Activated CD8-positive, alpha-beta memory T cell treated with anti-CD3 and anti-CD28 coated beads, Interleukin-2, amount 50 U/mL, for 1 hour (primary cell): ENCODE data around the gene GNL2.
A peak's percentile ranks its signal among the peaks of the same experiment; 100 is the strongest.
"Not testable (repeated sequence)": the region's sequence is repeated elsewhere in the genome, so short reads cannot be mapped to it uniquely, and the experiment has no call there.

Experiments
- DNase-seq: peaks from one replicate; pipeline ENCODE4 v3.0.0-alpha.2; 2020; ENCODE audit errors: extremely low read depth

GNL2 gene

DNA sequence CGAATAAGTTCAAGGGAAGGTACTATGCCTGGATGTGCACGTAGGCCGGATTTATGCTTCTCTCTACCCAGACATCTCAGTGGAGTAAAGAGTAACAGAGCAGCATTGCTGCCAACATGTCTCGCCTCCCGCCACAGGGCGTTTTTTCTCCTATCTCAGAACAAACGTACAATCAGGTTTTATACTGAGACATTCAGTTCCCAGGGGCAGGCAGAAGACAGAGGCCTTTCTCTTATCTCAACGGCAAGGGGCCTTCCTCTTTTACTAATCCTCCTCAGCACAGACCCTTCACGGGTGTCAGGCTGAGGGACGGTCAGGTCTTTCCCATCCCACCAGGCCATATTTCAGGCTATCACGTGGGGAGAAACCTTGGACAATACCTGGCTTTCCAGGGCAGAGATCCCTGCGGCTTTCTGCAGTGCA is 35.8 kb downstream of the GNL2 start:
- not testable (repeated sequence) for DNase-seq

DNA sequence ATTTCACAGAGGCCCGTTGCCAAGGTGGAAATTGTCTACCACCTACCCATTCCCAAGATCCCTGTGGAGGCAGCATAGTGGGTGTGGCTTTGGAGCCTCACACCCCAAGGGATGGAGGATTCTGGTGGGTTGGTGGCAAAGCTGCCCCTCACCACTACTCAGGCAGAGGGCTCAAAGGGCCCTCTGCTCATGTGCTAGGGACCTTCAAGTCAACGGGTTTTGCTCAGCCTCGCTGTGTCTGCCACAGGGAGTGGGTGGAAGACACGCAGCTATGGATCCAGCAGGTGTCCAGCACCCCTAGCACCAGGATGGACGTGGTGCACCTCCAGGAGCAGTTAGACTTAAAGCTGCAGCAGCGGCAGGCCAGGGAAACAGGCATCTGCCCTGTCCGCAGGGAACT is 36.7 kb downstream of the GNL2 start:
- DNase-seq = no peak

DNA sequence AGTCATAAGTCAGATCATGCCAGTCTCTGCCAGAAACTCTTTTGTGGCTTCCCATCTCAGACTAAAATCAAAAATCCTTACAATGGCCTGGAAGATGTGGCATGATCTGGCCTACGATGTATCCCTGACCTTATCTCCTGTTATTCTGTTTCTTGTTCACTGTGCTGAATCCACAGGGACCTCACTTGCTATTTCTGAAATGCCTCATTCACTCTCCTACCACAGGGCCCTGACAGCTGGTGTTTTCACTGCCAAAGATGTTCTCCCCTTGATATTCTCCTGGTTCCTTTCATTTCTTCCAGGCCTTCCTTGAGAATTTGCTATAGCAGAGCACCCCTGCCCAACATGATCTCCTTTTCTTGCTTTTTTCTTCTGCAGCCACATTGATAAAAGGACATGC is 37.3 kb downstream of the GNL2 start:
- DNase-seq = no peak

DNA sequence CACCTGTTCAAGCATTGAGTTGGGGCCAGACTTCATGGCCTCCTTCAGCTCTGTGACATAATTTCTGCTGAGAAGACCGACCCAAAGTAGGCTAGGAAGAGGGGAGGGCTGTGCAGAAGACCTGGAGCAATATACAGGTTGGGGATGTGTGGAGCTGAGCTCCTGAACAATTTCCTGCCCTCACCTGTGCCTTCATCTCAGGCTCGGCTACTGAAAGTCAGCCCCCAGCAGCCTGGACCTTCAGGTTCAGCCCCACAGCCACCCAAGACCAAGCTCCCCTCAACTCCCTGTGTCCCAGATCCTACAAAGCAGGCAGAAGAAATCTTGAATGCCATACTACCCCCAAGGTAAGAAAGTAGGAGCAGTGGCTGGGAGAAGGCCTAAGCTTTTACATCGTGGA is 38.3 kb downstream of the GNL2 start:
- no peak for DNase-seq

DNA sequence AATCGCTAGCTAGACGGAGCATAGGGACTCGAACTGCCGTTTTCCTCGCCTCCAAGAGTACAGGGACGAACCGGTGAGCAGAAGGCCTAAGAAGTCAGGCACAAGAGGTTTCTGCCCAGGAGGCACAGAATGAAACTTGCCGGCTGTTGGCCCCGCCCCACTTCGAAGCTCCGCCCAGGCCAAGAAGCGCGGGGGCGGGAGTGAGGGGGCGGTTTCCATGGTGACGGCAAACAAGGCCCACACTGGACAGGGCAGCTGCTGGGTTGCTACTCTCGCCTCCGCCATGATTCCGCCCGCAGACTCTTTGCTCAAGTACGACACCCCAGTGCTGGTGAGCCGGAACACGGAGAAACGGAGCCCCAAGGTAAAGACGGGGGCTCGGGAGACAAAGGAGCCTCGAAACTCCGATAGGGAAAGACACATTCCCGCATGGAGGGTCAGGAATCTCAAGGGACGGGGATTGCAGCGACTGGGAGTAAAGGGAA is 39.0 kb downstream of the GNL2 start, which contains the start of gene DNALI1:
Gene DNALI1, plus strand, starts transcription at position 229 of the 485 bp plus-strand sequence. Its CDS starts 55 bp downstream, at position 284.
- no peak for DNase-seq

DNA sequence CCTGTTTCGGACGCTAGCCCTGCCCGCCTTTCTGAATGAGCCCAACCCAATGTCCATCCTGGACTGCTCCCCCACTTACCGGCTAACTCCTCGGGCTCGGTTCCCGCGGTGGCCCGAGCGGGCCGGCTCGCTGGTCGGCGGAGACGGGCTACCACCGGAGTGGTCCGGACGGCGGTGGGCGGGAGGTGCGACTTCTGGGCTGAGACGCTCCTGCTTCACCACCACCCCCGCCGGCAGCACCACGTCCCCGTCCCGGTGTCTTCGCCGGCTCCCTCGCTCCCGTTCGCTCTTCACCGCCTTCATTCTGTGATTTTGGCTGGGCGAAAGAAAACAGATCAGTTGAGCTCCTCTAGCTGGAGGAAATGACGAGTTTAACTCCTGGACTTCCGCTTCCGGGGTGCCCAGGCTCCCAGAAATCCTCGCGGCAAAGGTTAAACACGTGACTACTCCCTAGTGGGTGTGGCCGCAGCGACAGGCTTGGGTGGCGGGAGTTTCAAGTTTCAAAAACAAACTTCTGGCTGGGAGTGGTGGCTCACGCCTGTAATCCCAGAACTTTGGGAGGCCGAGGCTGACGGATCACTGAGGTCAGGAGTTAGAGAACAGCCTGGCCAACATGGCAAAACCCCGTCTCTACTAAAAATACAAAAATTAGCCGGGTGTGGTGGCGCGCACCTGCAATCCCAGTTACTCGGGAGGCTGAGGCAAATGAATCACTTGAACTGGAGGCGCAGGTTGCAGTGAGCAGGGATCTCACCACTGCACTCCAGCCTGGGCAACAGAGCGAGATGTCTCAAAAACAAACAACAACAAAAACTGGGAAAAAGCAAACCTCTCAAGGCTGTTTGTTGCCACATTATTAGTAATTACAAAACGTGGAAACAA is 41.6 kb downstream of the GNL2 start, which contains the start of gene SNIP1:
Gene SNIP1, minus strand, starts transcription at position 367 of the 882 bp plus-strand sequence. Its CDS starts 64 bp downstream, at position 303.
- DNase-seq = peak; percentile 79

DNA sequence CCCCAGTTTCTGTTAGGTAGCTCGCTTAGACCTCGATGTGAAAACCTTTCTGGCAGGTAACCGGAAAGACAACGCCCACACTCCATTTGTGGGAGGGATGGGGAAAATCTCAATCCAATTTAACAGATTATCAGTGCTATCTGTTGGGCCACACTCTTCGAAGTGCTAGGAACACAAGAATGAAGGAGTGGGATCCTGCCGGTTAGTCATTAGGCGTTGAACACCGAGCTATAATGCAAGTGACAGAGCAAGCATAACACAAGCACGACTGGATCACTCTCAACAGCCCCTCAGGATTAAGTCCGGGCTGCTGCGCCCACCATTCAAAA is 42.2 kb downstream of the GNL2 start:
- DNase-seq = no peak

DNA sequence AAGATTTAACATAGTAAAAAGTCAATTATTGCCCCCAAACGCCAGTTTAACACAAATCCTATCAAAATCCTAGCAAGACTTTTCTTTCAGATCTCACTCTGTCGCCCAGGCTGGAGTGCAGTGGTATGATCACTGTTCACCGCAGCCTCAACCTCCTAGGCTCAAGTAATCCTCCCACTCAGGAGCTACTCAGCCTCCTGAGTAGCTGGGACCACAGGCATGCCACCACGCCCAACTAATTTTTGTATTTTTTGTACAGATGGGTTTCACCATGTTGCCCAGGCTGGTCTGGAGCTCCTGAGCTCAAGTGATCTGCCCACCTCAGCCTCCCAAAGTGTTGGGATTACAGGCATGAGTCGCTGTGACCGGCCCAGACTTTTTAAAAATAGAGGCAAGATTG is 46.4 kb downstream of the GNL2 start:
- no peak for DNase-seq

DNA sequence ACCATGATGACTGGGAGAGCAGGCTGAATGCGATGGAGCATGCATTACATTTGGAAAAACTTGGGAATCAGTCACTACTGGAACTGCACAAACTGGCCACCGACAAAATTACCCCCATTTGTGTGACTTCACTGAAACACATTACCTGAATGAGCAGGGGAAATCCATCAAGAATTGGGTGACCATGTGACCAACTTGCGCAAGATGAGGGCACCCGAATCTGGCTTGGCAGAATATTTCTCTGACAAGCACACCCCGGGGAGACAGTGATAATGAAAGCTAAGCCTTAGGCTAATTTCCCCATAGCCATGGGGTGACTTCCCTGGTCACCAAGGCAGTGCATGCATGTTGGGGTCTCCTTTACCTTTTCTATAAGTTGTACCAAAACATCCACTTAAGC is 50.7 kb downstream of the GNL2 start:
- no peak for DNase-seq

DNA sequence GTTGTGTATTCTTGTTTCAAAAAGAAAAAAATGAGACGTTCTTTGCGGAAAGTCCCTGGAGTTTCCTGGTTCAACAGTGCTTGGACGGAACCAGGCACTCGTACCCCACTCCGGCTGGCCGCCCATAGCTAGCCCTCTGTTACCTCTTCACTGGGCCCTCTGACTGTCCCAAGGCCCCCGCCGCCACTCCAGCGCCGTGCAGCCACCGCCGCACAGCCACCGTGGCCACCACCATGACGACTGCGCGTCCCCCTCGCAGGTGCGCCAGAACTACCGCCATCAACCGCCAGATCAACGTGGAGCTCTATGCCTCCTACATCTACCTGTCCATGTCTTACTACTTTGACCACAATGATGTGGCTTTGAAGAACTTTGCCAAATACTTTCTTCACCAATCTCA is 51.2 kb downstream of the GNL2 start:
- no peak for DNase-seq

DNA sequence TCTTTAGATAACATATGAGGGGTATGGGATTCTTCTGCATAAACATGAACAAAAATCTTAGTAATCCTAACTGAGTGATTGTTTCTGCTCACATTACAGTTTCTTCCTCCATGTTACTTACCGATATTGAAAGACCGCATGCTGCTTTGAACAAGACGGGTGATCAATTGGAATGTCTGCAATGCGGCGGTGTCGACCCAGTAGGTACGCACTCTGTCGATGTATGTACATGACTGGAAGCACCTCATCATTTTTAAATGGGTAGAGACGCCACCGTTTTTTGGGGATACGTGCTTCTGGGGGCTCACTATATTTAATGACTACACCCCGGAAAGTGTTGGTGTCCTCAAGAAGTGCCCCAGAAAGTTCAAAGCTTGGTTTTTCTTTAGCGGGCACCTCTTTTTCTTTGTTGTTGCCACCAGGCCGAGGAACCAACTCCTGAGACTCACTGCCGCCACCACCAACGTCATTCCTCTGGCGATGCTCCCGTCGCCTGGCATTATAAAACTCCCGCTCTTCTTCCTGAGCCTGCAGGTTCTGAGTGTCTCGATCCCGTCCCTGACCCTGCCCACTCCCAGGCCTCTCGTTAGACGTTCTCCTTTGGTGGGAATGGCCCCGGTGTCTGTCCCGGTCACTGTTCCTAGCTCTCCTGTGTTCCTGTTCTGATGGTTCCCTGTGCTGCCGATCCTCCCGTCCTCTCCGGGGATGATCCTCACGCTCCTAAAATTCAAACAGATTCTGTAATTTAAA is 55.5 kb downstream of the GNL2 start:
- DNase-seq = no peak

DNA sequence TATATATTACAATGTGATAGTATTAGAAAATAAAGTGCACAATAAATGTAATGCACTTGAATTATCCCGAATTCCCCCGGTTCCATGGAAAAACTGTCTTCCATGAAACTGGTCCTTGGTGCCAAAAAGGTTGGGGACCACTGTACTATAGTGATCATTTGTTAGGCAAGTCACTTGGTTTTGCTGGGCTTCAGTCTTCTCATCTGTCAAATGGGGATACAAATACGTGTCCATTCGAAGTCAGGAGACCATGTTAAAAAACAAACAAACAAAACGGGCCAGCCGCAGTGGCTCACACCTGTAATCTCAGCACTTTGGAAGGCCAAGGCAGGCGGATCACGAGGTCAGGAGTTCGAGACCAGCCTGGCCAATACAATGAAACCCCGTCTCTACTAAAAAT is 56.6 kb downstream of the GNL2 start:
- DNase-seq = not testable (repeated sequence)

DNA sequence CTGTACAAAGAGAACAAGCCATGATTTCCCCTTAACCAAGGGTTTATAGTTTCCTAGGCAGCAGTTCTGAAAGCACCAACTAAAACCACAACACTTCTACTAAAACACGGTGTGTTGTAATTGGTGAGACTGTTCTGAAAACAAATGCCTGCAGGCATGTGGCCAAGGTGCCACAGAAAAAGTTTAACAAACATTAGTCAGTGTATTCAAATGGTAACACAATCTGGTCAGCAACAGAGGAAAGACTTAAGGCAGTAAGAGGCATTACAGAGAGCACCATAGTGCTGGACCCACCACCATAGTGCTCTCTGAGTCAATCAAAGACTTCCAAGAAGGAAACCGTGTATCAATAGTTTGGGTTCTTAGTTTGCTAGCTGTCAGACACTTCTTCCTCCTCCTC is 58.4 kb downstream of the GNL2 start:
- no peak for DNase-seq

DNA sequence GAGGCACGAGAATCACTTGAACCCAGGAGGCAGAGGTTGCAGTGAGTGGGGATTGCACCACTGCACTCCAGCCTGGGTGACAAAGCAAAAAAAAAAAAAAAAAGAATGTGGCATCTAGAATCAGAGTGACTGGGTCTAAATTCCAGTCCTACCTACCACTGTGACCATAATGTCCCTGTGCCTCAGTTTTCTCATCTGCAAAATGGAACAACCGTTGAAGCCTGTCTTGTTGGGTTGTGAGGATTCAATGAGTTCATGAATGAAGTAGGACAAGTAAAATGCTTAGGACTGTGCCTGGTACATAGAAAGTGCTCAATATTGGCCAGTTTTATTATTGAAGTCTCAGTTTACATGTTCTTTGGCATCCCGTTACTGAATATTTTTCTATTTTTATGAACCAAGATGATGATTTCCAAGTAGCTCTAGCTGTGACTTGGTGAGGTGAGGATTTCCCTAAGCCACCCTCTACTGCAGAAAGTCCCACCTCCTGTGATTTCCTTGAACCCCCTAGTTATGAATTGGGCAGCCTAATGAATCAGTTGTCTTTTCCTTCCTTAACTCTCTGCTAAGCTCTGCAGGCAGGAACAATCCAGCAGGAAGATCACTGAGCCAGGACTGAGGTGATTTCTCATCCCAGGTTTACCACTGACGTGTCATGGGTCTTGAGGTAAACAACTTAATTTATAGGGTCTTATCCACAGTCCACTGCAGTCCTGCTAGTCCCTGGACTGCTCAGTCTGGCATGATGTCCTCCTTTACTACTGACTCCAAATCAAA is 62.2 kb downstream of the GNL2 start:
- DNase-seq = no peak

DNA sequence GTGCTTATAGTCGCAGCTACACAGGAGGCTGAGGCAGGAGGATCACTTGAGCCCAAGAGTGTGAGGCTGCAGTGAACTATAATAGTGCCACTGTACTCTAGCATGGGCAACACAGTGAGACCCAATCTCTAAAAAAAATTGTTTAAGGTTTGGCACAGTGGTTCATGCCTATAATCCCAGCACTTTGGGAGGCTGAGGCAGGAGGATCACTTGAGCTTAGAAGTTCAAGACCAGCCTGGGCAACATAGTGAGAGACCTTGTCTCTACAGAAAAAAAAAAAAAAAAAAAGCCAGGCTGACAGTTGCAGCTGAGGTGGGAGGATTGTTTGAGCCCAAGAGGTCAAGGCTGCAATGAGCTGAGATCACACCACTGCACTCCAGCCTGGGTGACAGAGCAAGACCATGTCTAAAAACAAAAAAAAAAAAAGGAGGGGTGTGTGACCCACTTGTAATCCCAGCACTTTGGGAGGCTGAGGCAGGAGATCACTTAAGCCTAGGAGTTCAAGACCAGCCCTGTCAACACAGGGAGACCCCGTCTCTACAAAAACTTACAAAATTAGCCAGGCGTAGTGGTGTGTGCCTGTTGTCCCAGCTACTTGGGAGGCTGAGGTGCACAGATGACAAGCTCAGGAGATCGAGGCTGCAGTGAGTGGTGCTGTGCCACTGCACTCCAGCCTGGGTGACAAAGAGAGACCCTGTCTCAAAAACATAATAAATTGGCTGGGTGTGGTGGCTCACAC is 63.1 kb downstream of the GNL2 start:
- DNase-seq = not testable (repeated sequence)

DNA sequence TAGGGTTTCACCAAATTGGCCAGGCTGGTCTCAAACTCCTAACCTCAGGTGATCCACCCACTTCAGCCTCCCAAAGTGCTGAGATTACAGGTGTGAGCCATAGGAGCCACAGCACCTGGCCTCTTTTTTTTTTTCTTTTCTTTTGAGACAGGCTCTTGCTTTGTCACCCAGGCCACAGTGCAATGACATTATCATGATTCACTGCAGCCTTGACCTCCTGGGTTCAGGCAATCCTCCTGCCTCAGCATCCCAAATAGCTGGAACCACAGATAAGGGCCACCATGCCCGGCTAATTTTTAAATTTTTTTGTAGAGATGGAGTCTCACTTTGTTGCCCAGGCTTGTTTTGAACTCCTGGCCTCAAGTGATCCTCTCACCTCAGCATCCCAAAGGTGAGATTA is 65.8 kb downstream of the GNL2 start:
- not testable (repeated sequence) for DNase-seq

DNA sequence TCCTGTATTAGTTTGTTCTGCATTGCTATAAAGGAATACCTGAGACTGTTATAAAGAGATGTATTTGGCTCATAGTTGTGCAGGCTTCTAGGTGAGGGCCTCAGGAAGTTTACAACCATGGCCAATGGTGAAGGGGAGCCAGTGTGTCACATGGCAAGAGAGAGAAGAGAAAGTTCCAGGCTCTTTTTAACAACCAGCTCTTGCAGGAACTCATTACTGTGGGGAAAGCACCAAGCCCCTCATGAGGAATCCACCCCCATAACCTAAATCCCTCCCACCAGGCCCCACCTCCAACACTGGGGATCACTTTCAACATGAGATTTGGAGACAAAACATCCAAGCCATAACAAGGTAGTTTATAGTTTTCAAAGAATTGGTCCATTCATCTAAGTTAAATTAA is 76.1 kb downstream of the GNL2 start:
- DNase-seq = no peak

DNA sequence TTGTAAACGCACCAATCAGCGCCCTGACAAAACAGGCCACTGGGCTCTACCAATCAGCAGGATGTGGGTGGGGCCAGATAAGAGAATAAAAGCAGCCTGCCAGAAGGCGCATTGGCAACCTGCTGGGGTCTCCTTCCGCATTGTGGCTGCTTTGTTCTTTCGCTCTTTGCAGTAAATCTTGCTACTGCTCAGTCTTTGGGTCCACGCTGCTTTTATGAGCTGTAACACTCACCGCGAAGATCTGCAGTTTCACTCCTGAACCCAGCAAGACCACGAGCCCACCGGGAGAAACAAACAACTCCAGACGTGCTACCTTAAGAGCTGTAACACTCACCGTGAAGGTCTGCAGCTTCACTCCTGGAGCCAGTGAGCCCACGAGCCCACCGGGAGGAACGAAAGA is 76.8 kb downstream of the GNL2 start:
- peak; percentile 16 for DNase-seq

DNA sequence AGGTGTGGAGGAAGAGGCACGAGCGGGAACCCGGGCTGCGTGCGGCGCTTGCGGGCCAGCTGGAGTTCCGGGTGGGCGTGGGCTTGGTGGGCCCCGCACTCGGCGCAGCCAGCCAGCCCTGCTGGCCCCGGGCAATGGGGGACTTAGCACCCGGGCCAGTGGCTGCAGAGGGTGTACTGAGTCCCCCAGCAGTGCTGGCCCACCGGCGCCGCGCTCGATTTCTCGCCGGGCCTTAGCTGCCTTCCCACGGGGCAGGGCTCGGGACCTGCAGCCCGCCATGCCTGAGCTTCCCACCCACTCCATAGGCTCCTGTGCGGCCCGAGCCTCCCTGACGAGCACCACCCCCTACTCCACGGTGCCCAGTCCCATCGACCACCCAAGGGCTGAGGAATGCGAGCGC is 77.5 kb downstream of the GNL2 start:
- DNase-seq = not testable (repeated sequence)

DNA sequence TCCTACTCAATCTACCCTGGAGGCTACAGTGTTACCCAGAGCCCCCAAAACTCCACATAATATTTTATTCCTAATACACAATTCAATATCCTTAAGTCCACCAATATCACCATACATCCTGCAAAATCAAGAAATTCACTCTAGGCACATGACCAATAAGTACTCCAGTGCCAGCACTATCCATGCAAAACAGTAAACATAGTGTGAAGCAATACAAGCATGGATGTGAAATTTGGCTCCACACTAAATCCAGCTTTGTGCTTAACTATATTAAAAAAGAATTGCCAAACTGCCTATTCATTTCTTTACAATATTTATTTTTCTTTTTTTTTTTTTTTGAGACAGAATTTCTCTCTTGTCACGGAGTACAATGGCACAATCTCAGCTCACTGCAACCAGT is 78.2 kb downstream of the GNL2 start:
- no peak for DNase-seq
